ENCODE measurements around the gene FNIP1.
"Not testable (repeated sequence)": the region's sequence is repeated elsewhere in the genome, so short reads cannot be mapped to it uniquely, and the experiment has no call there.

Gene FNIP1

GRCh38 chr5:131749723-131750470, 46.9 kb downstream of the FNIP1 start:
- DNase-seq (ENCODE audit: low read depth) = no peak

DNA sequence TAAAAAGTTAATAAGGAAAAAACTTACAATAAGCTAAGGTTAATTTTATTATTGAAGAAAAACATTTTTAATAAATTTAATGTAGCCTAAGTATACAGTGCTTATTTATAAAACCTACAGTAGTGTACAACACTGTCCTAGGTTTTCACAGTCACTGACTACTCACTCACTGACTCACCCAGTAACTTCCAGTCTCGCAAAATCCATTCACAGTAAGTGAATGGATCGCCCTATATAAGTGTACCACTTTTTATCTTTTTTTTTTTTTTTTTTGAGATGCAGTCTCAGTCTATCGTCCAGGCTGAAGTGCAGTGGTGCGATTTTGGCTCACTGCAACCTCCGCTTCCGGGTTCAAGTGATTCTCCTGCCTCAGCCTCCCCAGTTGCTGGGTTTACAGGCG, 47.7 kb downstream of the FNIP1 start:
- DNase-seq (ENCODE audit: low read depth) = no peak

DNA sequence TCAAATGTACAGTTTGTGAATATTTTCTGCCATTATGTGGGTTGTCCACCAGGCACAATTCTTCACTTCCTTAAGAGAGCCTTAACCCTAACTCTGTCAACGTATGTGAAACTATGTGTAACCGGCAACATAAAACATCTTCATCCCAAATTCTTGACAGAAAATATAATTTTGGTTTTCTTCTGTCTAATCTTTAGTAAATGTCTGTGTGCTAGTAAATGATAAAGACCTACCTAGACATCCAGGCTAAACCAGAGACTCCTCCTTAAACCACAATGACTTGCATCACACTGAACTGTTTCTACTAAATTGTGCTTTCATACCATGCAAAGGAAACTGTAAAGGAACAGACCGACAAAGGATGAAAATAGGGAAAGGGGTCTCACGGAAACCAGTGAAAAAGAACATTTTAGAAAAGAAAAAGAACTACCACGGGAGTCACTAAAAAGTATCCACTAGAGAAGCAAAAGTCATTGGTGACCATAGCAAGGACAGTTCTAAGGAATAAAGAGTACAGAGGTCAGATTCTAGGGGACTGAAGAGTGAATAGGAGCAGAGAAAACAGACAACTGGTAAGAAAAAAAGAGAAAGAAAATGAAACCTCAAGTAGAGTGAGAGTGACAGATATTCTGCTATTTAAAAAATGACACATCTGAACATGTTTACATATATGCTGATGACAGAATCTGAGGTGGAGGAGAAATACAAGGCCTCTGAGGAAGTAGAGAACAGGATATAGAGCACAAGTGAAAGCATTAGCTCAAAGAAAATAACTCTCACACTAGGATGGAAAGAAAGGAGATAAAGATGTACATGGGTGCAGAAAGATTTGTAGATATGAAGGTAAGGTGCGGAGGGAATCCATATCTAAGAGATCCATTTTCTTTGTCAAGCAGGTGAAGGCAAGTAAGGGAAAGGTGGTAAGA, 49.4 kb downstream of the FNIP1 start:
- DNase-seq (ENCODE audit: low read depth) = no peak

GRCh38 chr5:131746423-131746822, 50.4 kb downstream of the FNIP1 start:
- DNase-seq (ENCODE audit: low read depth) = no peak

- DNase-seq (ENCODE audit: low read depth) = no peak
These were observed 51.1 kb downstream of the FNIP1 start for GRCh38 chr5:131745703-131746102.

DNA sequence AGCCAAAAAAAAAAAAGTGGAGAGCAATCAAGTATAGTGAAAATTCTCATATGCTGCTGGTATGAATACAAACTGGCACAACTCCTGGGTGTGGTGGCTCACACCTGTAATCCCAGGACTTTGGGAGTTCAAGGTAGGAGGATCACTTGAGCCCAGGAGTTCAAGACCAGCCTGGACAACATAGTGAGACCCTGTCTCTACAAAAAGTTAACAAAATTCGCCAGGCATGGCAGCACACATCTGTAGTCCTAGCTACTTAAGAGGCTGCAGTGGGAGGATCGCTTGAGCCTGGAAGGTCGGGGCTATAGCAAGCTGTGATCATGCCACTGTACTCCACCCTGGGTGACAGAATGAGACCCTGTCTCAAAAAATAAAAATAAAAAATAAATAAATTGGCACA, 51.7 kb downstream of the FNIP1 start:
- DNase-seq (ENCODE audit: low read depth) = no peak

DNA sequence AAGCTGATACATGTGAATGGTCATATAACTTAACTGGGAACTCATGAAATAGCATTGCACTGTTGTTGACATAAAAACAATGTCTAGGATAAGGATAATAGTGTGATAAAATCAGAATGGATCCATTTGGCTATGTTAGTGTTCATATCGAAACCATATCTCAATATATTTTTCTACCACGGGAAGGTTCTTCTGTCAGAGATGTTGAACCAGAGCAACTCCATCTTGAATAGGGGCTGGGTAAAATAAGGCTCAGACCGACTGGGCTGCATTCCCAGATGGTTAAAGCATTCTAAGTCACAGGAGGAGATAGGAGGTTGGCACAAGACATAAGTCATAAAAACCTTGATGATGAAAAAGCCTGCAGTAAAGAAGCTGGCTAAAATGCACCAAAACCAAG, 56.3 kb downstream of the FNIP1 start:
- no peak for DNase-seq (ENCODE audit: low read depth)

DNA sequence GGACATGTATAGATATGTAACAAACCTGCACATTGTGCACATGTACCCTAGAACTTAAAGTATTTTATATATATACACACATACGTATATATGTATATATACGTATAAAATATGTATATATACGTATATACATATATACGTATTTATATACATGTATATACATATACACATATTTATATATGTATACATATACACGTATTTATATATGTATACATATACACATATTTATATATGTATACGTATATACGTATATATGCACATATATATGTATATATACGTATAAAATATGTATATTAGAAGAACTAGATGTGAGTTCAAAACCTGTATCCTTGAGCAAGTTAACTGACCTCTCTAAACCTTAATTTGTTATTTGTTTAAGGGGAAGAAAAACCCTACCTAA, 61.4 kb downstream of the FNIP1 start:
- no peak for DNase-seq (ENCODE audit: low read depth)

DNA sequence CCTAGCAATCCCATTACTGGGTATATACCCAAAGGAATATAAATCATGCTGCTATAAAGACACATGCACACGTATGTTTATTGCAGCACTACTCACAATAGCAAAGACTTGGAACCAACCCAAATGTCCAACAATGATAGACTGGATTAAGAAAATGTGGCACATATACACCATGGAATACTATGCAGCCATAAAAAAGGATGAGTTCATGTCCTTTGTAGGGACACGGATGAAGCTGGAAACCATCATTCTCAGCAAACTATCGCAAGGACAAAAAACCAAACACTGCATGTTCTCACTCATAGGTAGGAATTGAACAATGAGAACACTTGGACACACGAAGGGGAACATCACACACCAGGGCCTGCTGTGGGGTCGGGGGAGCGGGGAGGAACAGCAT, 61.9 kb downstream of the FNIP1 start:
- DNase-seq (ENCODE audit: low read depth) = not testable (repeated sequence)

GRCh38 chr5:131729292-131729691, 67.5 kb downstream of the FNIP1 start:
- DNase-seq (ENCODE audit: low read depth) = not testable (repeated sequence)

GRCh38 chr5:131724089-131724488, 72.7 kb downstream of the FNIP1 start:
- not testable (repeated sequence) for DNase-seq (ENCODE audit: low read depth)

DNA sequence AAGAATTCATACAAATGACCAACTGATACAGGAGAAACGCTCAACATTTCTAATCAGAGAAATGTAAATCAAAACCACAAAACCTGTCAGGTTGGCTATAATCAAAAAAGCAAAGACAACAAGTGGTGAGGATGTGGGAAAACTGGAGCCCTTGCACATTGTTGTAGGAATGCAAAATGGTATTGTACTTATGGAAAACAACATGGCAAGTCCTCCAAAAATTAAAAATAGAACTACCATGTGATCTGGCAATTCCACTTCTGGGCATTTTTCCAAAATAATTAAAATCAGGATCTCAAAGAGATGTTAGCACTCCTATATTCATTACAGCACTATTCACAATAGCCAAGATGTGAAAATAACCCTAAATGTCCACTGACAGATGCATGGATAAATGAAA, 76.1 kb downstream of the FNIP1 start:
- no peak for DNase-seq (ENCODE audit: low read depth)

GRCh38 chr5:131719564-131719963, 77.3 kb downstream of the FNIP1 start:
- DNase-seq (ENCODE audit: low read depth) = no peak

- no peak for DNase-seq (ENCODE audit: low read depth)
These were observed 78.3 kb downstream of the FNIP1 start for GRCh38 chr5:131718487-131719014.

GRCh38 chr5:131717164-131717563, 79.7 kb downstream of the FNIP1 start:
- not testable (repeated sequence) for DNase-seq (ENCODE audit: low read depth)

DNA sequence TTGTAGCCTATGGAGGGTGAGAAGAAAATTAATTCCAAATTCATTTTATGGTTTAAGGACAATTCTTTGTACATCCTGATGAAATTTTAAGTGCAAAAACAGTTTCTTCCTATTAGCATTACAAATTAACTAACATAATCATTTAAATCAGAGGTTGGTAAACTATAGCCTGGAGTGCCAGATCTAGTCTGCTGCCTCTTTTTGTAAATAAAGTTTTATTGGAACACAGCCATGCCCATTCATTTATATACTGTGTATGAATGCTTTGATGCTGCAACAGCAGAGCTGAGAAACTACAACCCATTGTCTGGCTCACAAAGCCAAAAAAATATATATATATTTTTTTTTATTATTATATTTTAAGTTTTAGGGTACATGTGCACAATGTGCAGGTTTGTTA, 80.2 kb downstream of the FNIP1 start:
- DNase-seq (ENCODE audit: low read depth) = no peak

- DNase-seq (ENCODE audit: low read depth) = no peak
These were observed 86.4 kb downstream of the FNIP1 start for GRCh38 chr5:131710391-131710790.

- no peak for DNase-seq (ENCODE audit: low read depth)
These were observed 87.8 kb downstream of the FNIP1 start for GRCh38 chr5:131709043-131709442.

- no peak for DNase-seq (ENCODE audit: low read depth)
These were observed 90.5 kb downstream of the FNIP1 start for GRCh38 chr5:131706281-131706680.

- no peak for DNase-seq (ENCODE audit: low read depth)
These were observed 101.9 kb downstream of the FNIP1 start for GRCh38 chr5:131694926-131695325.

- no peak for DNase-seq (ENCODE audit: low read depth)
These were observed 102.9 kb downstream of the FNIP1 start for GRCh38 chr5:131693894-131694293.

DNA sequence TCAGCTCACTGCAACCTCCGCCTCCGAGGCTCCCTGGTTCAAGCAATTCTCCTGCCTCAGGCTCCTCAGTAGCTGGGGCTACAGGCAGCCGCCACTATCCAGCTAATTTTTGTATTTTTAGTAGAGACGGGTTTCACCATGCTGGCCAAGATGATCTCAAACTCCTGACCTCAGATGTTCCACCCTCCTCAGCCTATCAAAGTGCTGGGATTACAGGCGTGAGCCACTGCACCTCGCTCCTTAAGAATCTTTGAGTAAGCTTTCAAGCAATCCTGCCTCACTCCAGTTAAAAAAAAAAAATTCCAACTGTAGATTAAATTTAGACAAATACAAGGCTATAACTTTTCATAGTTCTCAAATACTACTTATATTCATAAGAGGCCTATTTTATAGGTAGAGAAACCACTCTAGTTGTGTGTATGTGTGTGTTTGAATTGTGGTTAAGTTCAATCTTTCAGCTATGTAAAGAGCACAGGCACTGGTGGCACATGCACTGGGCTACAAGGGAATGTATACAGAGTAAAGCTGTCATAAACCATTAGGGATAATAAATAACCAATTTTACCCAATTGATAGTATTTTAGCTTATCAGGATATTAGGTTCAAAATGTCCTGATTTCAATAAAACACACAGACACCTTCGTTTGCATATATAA, 111.2 kb downstream of the FNIP1 start:
- DNase-seq (ENCODE audit: low read depth) = no peak
